GM10248 (cell line): ENCODE data around the gene DPEP2.
"Not testable (repeated sequence)": the region's sequence is repeated elsewhere in the genome, so short reads cannot be mapped to it uniquely, and the experiment has no call there.

Source experiments
- CTCF ChIA-PET: fragments of 300-600 bp; sonication (Branson Sonifier 250); formaldehyde crosslinking; extraction: SDS; loops from one replicate; lab custom pipeline; 2021; ENCODE audit warnings: antibody characterized with exemption; lab: Yijun Ruan, JAX
- POLR2A ChIA-PET: fragments of 350-650 bp; sonication (Branson Sonifier 250); formaldehyde crosslinking; extraction: SDS; loops from one replicate; lab custom pipeline; 2020; ENCODE audit warnings: antibody characterized with exemption; lab: Yijun Ruan, JAX
- DNase-seq: peaks from one replicate; pipeline ENCODE4 v3.0.0; 2012; ENCODE audit errors: extremely low spot score
- CTCF ChIP-seq: IDR thresholded peaks from 2 replicates; pipeline ENCODE4 v1.5.1; 2012; ENCODE audit warnings: mild to moderate bottlenecking, low read depth; ENCODE audit errors: extremely low read depth, missing control alignments, control extremely low read depth

DPEP2 gene

DNA sequence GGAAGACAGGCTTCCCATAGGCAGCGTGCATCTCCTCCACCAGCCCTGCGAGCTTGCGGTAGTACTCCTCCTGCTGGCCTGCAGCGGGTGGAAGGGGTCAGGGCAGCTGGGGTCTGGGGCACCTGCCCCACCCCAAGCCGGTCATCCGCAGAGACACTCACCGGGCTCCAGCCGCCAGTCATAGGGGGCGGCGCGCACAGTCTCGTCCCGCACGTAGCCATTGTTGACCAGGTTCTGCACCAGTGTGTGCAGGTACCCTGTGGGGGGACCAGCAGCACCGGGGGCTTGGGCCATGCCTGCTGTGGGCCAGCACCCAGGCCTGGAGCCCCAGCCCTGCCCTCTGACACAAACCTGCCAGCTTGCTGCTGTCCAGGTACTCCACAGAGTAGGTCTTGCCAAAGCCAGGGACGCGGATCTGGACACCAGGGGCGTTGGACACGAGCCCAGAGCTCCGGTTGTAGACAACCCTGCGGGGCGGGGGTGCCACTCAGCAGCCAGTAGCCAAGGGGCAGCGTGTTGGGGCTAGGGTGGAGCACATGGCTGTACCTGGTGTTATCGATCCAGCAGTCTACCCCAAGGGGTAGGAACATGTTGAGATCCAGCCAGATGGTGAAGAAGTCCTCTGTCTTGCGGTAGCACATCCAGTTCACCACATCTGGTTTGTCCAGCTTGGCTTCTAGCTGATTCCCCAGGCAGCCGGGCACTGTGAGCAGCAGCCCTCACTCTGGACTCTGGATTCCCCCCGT is 56.6 kb downstream of the DPEP2 start:
- ChIA-PET CTCF (interaction anchor here (0.8 to 4.4 kb wide), 22 partner anchors 10 to 421 kb away, joined by 3 to 18 read pairs (median 4); partner anchors contain the start of genes CTRL, DPEP3, NFATC3 and PSKH1), POLR2A (no interaction called here)
- TF ChIP-seq CTCF = no peak
- DNase-seq = no peak

DNA sequence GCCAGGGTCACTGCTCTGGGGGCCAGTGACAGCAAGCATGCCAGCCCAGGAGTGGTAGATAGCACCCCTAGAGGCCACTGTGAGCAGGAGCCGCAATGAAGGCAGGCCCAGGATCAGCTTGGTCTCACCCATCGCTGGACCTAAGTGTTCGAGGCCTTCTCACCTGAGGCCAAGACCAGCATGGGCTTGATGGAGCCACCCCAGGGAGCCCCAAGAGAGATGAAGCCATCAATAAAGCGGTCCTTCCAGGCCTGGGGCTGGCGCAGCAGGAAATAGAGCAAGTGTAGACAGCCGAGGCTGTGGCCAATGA is 57.1 kb downstream of the DPEP2 start:
- DNase-seq = peak; percentile 75
- TF ChIP-seq CTCF = peak; percentile 68
- ChIA-PET CTCF (interaction anchor here (0.8 to 4.4 kb wide), 23 partner anchors 10 to 421 kb away, joined by 3 to 18 read pairs (median 4); partner anchors contain the start of genes CTRL, DPEP3, NFATC3 and PSKH1), POLR2A (no interaction called here)

DNA sequence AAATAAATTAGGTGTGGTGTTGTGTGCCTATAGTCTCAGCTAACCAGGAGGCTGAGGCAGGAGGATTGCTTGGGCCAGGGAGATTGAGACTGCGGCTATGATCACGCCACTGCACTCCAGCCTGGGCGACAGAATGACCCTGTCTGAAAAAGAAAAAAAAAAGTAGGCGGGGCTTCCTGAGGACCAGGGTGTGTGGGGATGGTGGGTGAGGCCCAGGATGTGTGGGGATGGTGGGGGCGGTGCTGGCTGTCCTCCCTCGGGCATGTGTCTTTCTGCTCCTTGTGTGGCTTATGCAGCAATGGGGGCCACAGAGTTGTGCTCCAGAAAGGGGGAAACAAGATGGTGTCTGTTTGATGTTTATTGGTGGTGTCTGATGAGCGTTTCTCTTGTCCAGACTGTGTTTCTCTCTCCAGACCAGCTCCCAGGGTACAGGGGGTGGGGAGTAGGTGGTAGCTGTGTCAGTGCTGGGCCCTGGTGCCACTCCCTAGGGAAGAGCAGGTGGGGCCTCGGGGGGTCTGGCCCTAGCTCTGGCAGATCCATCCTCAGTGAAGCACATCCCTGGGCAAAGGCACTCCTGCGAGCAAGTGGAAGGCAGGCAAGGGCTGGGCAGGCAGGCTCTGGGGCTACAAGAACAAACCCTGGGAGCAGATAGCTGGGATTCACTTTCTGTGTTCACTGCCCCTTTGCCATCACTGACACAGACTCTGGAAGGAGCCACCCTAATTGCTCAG is 57.6 kb downstream of the DPEP2 start:
- POLR2A ChIA-PET = no interaction called here
- no peak for DNase-seq
- TF ChIP-seq CTCF = no peak
- CTCF ChIA-PET = interaction anchor here (0.8 to 4.4 kb wide), 24 partner anchors 10 to 420 kb away, joined by 3 to 18 read pairs (median 4); partner anchors contain the start of genes CTRL, DPEP3, NFATC3 and PSKH1

- DNase-seq = no peak
- ChIA-PET POLR2A (interaction anchor here (0.6 kb wide), 1 partner anchor 748 kb away, joined by 4 read pairs; no protein-coding TSS in a partner anchor), CTCF (interaction anchor here (1.1 to 4.4 kb wide), 14 partner anchors 11 to 419 kb away, joined by 3 to 18 read pairs (median 5); no protein-coding TSS in a partner anchor)
Measured at GRCh38 chr16:67940446-67941089, 58.7 kb downstream of the DPEP2 start.

DNA sequence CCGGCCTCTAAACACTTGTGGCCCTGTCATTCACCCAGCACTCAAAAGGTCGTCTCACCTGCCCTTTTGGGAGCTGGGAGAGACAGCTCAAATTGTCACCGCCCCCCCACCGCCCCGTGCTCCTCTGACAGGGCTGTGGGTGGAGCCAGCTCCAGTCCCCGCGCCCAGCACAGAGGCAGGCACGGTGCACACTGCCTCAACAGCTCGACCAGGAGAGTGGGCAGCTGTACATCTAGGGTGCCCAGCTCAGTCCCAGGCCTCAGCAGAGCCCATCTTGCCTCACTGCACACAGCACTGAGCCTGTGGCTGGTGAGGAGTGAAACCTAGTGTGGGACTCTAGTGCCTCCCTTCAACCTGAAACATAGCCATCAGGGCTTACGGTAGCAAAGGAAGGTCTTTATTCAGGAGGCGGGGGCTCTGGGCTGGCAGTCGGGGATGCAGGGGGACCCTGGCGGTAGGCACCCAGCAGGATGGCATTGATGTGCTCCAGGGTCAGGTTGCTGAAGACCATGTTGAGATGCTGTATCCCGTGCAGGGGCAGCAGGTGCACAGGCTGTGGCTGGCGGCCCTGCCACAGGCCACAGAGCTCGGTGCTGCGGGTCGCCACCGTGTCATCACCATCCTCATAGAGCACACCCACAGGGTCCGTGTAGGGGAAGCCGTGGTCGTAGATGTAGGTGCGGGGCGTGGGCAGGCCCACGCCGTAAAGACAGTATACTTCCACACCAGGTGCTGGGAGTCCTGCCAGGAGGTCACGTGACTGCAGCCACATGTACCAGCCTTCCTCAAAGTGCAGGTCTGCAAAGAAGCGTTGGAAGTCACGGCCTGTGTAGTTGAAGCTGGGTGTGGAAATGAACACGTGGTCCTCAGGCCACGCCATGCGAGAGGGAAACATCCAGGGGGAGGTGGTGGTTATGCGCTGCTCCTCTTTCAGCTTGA is 59.5 kb downstream of the DPEP2 start:
- ChIA-PET CTCF (interaction anchor here (0.9 to 4.4 kb wide), 8 partner anchors 11 to 392 kb away, joined by 3 to 18 read pairs (median 4); no protein-coding TSS in a partner anchor), POLR2A (no interaction called here)
- DNase-seq = no peak
- no peak for TF ChIP-seq CTCF

More at GRCh38 chr16:67940446-67941089, 58.7 kb downstream of the DPEP2 start:
- TF ChIP-seq CTCF = no peak

DNA sequence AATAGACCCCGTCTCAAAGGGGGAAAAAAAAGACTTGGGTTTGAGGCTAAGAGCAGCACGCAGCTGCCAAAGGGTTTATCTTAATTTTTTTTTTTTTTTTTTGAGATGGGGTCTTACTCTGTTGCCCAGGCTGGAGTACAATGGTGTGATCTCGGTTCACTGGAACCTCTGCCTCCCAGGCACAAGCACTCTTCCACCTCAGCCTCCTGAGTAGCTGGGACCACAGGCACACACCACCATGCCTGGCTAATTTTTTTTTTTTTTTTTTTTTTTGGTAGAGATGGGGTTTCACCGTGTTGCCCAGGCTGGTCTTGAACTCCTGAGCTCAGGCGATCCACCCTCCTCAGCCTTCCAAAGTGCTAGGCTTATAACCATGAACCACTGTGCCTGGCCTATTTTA is 61.6 kb downstream of the DPEP2 start:
- CTCF ChIA-PET, DNase-seq: not testable (repeated sequence)
- POLR2A ChIA-PET = interaction anchor here (0.6 to 0.7 kb wide), 3 partner anchors 32 to 418 kb away, joined by 4 to 6 read pairs (median 4); no protein-coding TSS in a partner anchor
